ENCODE measurements around the gene ADM5.

The ADM5 gene

GRCh38 chr19:49689133-49690078, at the start of gene ADM5:
ADM5 (plus strand) TSS chr19:49689594; CDS start chr19:49689838, 244 bp downstream.
- DNase-seq, result peak; percentile 34

- peak; percentile 100 for DNase-seq
Observed at GRCh38 chr19:49640113-49640898, 49.1 kb upstream of the ADM5 start, which contains the start of gene RRAS. RRAS (minus strand) TSS chr19:49640143; CDS start chr19:49640098, 45 bp downstream.

GRCh38 chr19:49641688-49642491, 47.5 kb upstream of the ADM5 start, which contains the start of gene SCAF1:
SCAF1 (plus strand) TSS chr19:49642209; CDS start chr19:49645027, 2,818 bp downstream.
- peak; percentile 99 for DNase-seq

- DNase-seq, result no peak
Observed at GRCh38 chr19:49642492-49643035, 46.8 kb upstream of the ADM5 start.

- no peak for DNase-seq
Observed at GRCh38 chr19:49643466-49643865, 45.9 kb upstream of the ADM5 start.

GRCh38 chr19:49645592-49645991, 43.8 kb upstream of the ADM5 start:
- DNase-seq, result no peak

GRCh38 chr19:49645995-49646394, 43.4 kb upstream of the ADM5 start:
- DNase-seq, result no peak

- DNase-seq, result no peak
Observed at GRCh38 chr19:49646586-49646985, 42.8 kb upstream of the ADM5 start.

- no peak for DNase-seq
Observed at GRCh38 chr19:49651029-49651819, 38.2 kb upstream of the ADM5 start.

- DNase-seq, result no peak
Observed at GRCh38 chr19:49651820-49652550, 37.4 kb upstream of the ADM5 start.

GRCh38 chr19:49652551-49653465, 36.6 kb upstream of the ADM5 start:
- DNase-seq, result no peak

- no peak for DNase-seq
Observed at GRCh38 chr19:49653466-49653806, 36.0 kb upstream of the ADM5 start.

- DNase-seq, result no peak
Observed at GRCh38 chr19:49654581-49654980, 34.8 kb upstream of the ADM5 start.

- DNase-seq, result no peak
Observed at GRCh38 chr19:49655570-49656455, 33.6 kb upstream of the ADM5 start.

- DNase-seq, result no peak
Observed at GRCh38 chr19:49656456-49657109, 32.8 kb upstream of the ADM5 start.

- no peak for DNase-seq
Observed at GRCh38 chr19:49657493-49658138, 31.8 kb upstream of the ADM5 start.

- DNase-seq, result no peak
Observed at GRCh38 chr19:49658139-49658517, 31.3 kb upstream of the ADM5 start.
